HG03354 (cell line): ENCODE measurements around the gene GRIN1.

ENCODE experiments used
- ATAC-seq: cut with Tn5 transposase; IDR thresholded peaks from one replicate; pipeline ENCODE4 v1.9.1; 2021; ENCODE audit warnings: mild to moderate bottlenecking; ENCODE audit not compliant: unreplicated experiment, poor library complexity, severe bottlenecking

Gene GRIN1

GRCh38 chr9:137172901-137173795, 34.2 kb downstream of the GRIN1 start:
- ATAC-seq: no peak

GRCh38 chr9:137173796-137174664, 35.1 kb downstream of the GRIN1 start:
- no peak for ATAC-seq

- no peak for ATAC-seq
These were observed 35.9 kb downstream of the GRIN1 start for GRCh38 chr9:137174722-137175293.

- no peak for ATAC-seq
These were observed 36.5 kb downstream of the GRIN1 start for GRCh38 chr9:137175345-137175961.

- no peak for ATAC-seq
These were observed 37.6 kb downstream of the GRIN1 start for GRCh38 chr9:137176302-137177182.

- no peak for ATAC-seq
These were observed 39.4 kb downstream of the GRIN1 start for GRCh38 chr9:137178201-137178938.

GRCh38 chr9:137178939-137179630, 40.1 kb downstream of the GRIN1 start:
- no peak for ATAC-seq

GRCh38 chr9:137179761-137180160, 40.8 kb downstream of the GRIN1 start:
- ATAC-seq: no peak

- ATAC-seq: no peak
These were observed 41.5 kb downstream of the GRIN1 start for GRCh38 chr9:137180491-137180890.

GRCh38 chr9:137181680-137182079, 42.7 kb downstream of the GRIN1 start:
- no peak for ATAC-seq

GRCh38 chr9:137182836-137183235, 43.9 kb downstream of the GRIN1 start:
- ATAC-seq: no peak

- ATAC-seq: no peak
These were observed 45.1 kb downstream of the GRIN1 start for GRCh38 chr9:137183980-137184595.

- no peak for ATAC-seq
These were observed 46.1 kb downstream of the GRIN1 start for GRCh38 chr9:137184881-137185660.

GRCh38 chr9:137185921-137186320, 47.0 kb downstream of the GRIN1 start:
- ATAC-seq: no peak

- ATAC-seq: no peak
These were observed 47.4 kb downstream of the GRIN1 start for GRCh38 chr9:137186385-137186784.

- no peak for ATAC-seq
These were observed 48.4 kb downstream of the GRIN1 start for GRCh38 chr9:137187386-137187785.

- no peak for ATAC-seq
These were observed 49.1 kb downstream of the GRIN1 start for GRCh38 chr9:137188086-137188489.
